ENCODE data around the gene PCDH19. TPM values are rescaled to one million over a fixed set of nuclear protein-coding genes. Genes with fewer than 3 reads are reported as not detected.
A peak's percentile ranks its signal among the peaks of the same experiment; 100 is the strongest.

The PCDH19 gene
- total and polyA plus RNA-seq, 10 of the 15 experiments (the other 5 are each of a cell fraction or from before 2014, with no cell fraction given) = 0.01 TPM; not detected in 9

DNA sequence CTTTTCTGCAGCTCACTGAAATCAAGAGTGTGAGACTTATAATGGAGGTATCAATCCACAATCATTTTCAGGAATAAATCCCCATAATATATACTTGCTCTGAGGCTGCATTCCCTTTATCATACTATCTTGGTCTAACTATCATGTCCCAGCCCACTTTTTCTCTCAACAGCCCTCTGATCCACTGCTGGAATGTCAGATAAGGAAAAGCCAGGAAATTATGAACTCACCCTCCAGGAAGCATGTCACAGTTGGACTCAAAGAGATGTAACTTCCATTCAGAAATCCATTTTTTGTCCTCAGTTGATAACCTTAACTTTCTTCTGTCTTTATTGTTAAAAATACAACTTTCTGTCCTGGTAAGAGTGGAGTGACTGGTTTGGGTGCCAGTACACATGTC is 144.9 kb downstream of the PCDH19 start:
- DNase-seq (ENCODE audit: low read depth, low spot score) (no peak), ATAC-seq (no peak), FAIRE-seq (no peak)
- CTCF ChIA-PET = no interaction called here
- no TSS peak for BruUV-seq (replicated peaks)
- in situ Hi-C loops (cut with MboI) (no loop called here), intact Hi-C loops (cut with micrococcal nuclease; ENCODE audit: unreplicated experiment) (no loop called here)
- Histone ChIP-seq H3K27ac (ENCODE audit: control insufficient read depth, insufficient read depth) (no peak overlapping the region), H3K79me2 (ENCODE audit: control insufficient read depth, insufficient read depth, low read length) (no peaks in the 10 kb centered on the region), H3K27me3 (replicated peaks in 1 of 2; ENCODE audit: control insufficient read depth in 2 of 2, insufficient read depth in 2 of 2, low read length in 1 of 2) (no peaks in the 10 kb centered on the region), H3K4me1 (ENCODE audit: control insufficient read depth, insufficient read depth, low read length) (no peaks in the 10 kb centered on the region), H3K4me3 (no peak overlapping the region), H2AFZ (ENCODE audit: control insufficient read depth, low read depth, low read length) (no peak overlapping the region), H3K9ac (ENCODE audit: control insufficient read depth, insufficient read depth, low read length) (no peak overlapping the region), H3K36me3 (ENCODE audit: control insufficient read depth in 2 of 2, insufficient read depth in 2 of 2, low read length in 1 of 2) (no peaks in the 10 kb centered on the region), H3K4me2 (ENCODE audit: control insufficient read depth, insufficient read depth) (no peak overlapping the region), H4K20me1 (ENCODE audit: control insufficient read depth, insufficient read depth) (no peaks in the 10 kb centered on the region), H3K9me3 (replicated peaks; ENCODE audit: control insufficient read depth, insufficient read depth, low read length) (no peaks in the 10 kb centered on the region)
- TF ChIP-seq HDAC2 (IDR thresholded peaks at IDR 0.05) = no peak
- TF ChIP-seq, protein P1, sequence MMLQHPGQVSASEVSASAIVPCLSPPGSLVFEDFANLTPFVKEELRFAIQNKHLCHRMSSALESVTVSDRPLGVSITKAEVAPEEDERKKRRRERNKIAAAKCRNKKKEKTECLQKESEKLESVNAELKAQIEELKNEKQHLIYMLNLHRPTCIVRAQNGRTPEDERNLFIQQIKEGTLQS (IDR thresholded peaks at IDR 0.05; ENCODE audit: borderline replicate concordance, extremely low read depth, low read depth, low read length) = no peak
- POLR2A ChIA-PET = no interaction called here
- SMC1A ChIA-PET (ENCODE audit: uncharacterized antibody, unreplicated experiment) = no interaction called here
- RAD21 ChIA-PET (ENCODE audit: unreplicated experiment) = no interaction called here

DNA sequence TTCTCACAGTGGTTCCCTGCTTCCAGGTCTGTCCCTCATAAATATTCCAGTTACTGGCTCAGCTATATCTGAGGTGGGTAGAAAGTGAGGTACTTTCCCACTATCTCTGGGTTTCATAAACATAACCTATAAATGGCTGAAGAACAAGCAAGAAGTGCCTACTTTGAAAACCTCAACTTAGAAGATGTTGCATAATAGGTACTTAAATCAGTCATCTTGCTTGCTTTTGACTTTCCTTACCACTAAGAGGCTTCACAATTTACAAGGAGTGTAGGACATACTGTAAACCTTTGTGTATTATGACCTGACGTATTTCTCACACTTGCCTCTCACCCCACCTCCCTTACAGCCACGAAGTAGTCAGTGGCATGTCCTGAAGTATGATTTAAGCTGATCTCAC is 145.9 kb downstream of the PCDH19 start:
- no peaks in the 10 kb centered on the region for H3K27me3 ChIP-seq (replicated peaks in 1 of 2; ENCODE audit: control insufficient read depth in 2 of 2, insufficient read depth in 2 of 2, low read length in 1 of 2)
- H3K4me3 ChIP-seq = no peak overlapping the region
- no TSS peak for BruUV-seq (replicated peaks)
- RAD21 ChIA-PET (ENCODE audit: unreplicated experiment) = no interaction called here
- SMC1A ChIA-PET (ENCODE audit: uncharacterized antibody, unreplicated experiment) = interaction anchor here (1.0 kb wide), 1 partner anchor 57 kb away, joined by 3 read pairs; no protein-coding TSS in a partner anchor
- H3K79me2 ChIP-seq (ENCODE audit: control insufficient read depth, insufficient read depth, low read length) = no peaks in the 10 kb centered on the region
- H3K9me3 ChIP-seq (replicated peaks; ENCODE audit: control insufficient read depth, insufficient read depth, low read length) = no peaks in the 10 kb centered on the region
- POLR2A ChIA-PET = no interaction called here
- intact Hi-C loops (cut with micrococcal nuclease; ENCODE audit: unreplicated experiment) = no loop called here
- FAIRE-seq (no peak), DNase-seq (ENCODE audit: low read depth, low spot score) (peak; percentile 45), ATAC-seq (peak; percentile 97)
- no peak overlapping the region for H3K4me2 ChIP-seq (ENCODE audit: control insufficient read depth, insufficient read depth)
- CTCF ChIA-PET = no interaction called here
- no peaks in the 10 kb centered on the region for H3K36me3 ChIP-seq (ENCODE audit: control insufficient read depth in 2 of 2, insufficient read depth in 2 of 2, low read length in 1 of 2)
- H2AFZ ChIP-seq (ENCODE audit: control insufficient read depth, low read depth, low read length) = no peak overlapping the region
- H4K20me1 ChIP-seq (ENCODE audit: control insufficient read depth, insufficient read depth) = no peaks in the 10 kb centered on the region
- in situ Hi-C loops (cut with MboI) = no loop called here
- 0% methylated on average over 2 of the region's 2 CpGs for WGBS (ENCODE audit: insufficient coverage, insufficient replicate concordance, low lambda C conversion rate, missing lambda C conversion rate)
- no peak overlapping the region for H3K27ac ChIP-seq (ENCODE audit: control insufficient read depth, insufficient read depth)
- no peaks in the 10 kb centered on the region for H3K4me1 ChIP-seq (ENCODE audit: control insufficient read depth, insufficient read depth, low read length)
- no peak overlapping the region for H3K9ac ChIP-seq (ENCODE audit: control insufficient read depth, insufficient read depth, low read length)
- TF ChIP-seq CREM (IDR thresholded peaks at IDR 0.05; ENCODE audit: low read depth) (peak; percentile 69), MYC (IDR thresholded peaks at IDR 0.05; ENCODE audit: insufficient read depth, insufficient read length, insufficient replicate concordance, low read length, severe bottlenecking) (no peak), PML (IDR thresholded peaks at IDR 0.05; ENCODE audit: low read length) (no peak), KDM1A (IDR thresholded peaks at IDR 0.05; ENCODE audit: borderline replicate concordance) (no peak), NRF1 (conservative IDR thresholded peaks at IDR 0.05; ENCODE audit: low read depth, low read length) (no peak), ZNF207 (IDR thresholded peaks at IDR 0.05; ENCODE audit: borderline replicate concordance) (no peak), TCF3 (IDR thresholded peaks at IDR 0.05; ENCODE audit: borderline replicate concordance, insufficient read depth, low read depth, low read length) (no peak), NR2F1 (conservative IDR thresholded peaks at IDR 0.05) (no peak), HCFC1 (IDR thresholded peaks at IDR 0.05; ENCODE audit: low read length) (no peak), ZNF622 (IDR thresholded peaks at IDR 0.05) (no peak)
- TF ChIP-seq, protein P2, sequence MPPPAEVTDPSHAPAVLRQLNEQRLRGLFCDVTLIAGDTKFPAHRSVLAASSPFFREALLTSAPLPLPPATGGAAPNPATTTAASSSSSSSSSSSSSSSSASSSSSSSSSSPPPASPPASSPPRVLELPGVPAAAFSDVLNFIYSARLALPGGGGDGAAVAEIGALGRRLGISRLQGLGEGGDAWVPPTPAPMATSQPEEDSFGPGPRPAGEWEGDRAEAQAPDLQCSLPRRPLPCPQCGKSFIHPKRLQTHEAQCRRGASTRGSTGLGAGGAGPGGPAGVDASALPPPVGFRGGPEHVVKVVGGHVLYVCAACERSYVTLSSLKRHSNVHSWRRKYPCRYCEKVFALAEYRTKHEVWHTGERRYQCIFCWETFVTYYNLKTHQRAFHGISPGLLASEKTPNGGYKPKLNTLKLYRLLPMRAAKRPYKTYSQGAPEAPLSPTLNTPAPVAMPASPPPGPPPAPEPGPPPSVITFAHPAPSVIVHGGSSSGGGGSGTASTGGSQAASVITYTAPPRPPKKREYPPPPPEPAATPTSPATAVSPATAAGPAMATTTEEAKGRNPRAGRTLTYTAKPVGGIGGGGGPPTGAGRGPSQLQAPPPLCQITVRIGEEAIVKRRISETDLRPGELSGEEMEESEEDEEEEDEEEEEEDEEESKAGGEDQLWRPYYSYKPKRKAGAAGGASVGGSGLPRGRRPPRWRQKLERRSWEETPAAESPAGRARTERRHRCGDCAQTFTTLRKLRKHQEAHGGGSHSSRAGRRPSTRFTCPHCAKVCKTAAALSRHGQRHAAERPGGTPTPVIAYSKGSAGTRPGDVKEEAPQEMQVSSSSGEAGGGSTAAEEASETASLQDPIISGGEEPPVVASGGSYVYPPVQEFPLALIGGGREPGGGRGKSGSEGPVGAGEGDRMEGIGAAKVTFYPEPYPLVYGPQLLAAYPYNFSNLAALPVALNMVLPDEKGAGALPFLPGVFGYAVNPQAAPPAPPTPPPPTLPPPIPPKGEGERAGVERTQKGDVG (CRISPR knock-in tag; IDR thresholded peaks at IDR 0.05) = no peak
- TF ChIP-seq, protein P3, sequence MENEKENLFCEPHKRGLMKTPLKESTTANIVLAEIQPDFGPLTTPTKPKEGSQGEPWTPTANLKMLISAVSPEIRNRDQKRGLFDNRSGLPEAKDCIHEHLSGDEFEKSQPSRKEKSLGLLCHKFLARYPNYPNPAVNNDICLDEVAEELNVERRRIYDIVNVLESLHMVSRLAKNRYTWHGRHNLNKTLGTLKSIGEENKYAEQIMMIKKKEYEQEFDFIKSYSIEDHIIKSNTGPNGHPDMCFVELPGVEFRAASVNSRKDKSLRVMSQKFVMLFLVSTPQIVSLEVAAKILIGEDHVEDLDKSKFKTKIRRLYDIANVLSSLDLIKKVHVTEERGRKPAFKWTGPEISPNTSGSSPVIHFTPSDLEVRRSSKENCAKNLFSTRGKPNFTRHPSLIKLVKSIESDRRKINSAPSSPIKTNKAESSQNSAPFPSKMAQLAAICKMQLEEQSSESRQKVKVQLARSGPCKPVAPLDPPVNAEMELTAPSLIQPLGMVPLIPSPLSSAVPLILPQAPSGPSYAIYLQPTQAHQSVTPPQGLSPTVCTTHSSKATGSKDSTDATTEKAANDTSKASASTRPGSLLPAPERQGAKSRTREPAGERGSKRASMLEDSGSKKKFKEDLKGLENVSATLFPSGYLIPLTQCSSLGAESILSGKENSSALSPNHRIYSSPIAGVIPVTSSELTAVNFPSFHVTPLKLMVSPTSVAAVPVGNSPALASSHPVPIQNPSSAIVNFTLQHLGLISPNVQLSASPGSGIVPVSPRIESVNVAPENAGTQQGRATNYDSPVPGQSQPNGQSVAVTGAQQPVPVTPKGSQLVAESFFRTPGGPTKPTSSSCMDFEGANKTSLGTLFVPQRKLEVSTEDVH (IDR thresholded peaks at IDR 0.05; ENCODE audit: low read depth, partially characterized antibody) = no peak

Data from GM12878 (cell line).